ENCODE data around the gene SLC44A1.
A peak's percentile ranks its signal among the peaks of the same experiment; 100 is the strongest.

Gene SLC44A1

GRCh38 chr9:105393576-105394344 lies 149.3 kb downstream of the SLC44A1 start:
- DNase-seq (ENCODE audit: low spot score): no peak

- DNase-seq (ENCODE audit: low spot score): no peak
Observed at GRCh38 chr9:105396441-105396840, 152.0 kb downstream of the SLC44A1 start.

GRCh38 chr9:105396901-105397300 lies 152.4 kb downstream of the SLC44A1 start:
- DNase-seq (ENCODE audit: low spot score): no peak

GRCh38 chr9:105399117-105399516 lies 154.7 kb downstream of the SLC44A1 start:
- no peak for DNase-seq (ENCODE audit: low spot score)

- no peak for DNase-seq (ENCODE audit: low spot score)
Observed at GRCh38 chr9:105401651-105402050, 157.2 kb downstream of the SLC44A1 start.

GRCh38 chr9:105403552-105404248 lies 159.2 kb downstream of the SLC44A1 start:
- DNase-seq (ENCODE audit: low spot score): no peak

- peak; percentile 69 for DNase-seq (ENCODE audit: low spot score)
Observed at GRCh38 chr9:105405514-105406131, 161.2 kb downstream of the SLC44A1 start.

GRCh38 chr9:105406369-105406768 lies 161.9 kb downstream of the SLC44A1 start:
- DNase-seq (ENCODE audit: low spot score): no peak

- DNase-seq (ENCODE audit: low spot score): no peak
Observed at GRCh38 chr9:105413525-105413924, 169.1 kb downstream of the SLC44A1 start.

- peak; percentile 82 for DNase-seq (ENCODE audit: low spot score)
Observed at GRCh38 chr9:105414947-105415661, 170.7 kb downstream of the SLC44A1 start.

- no peak for DNase-seq (ENCODE audit: low spot score)
Observed at GRCh38 chr9:105415662-105415980, 171.2 kb downstream of the SLC44A1 start.

GRCh38 chr9:105416840-105417239 lies 172.4 kb downstream of the SLC44A1 start:
- DNase-seq (ENCODE audit: low spot score): no peak

GRCh38 chr9:105418588-105419500 lies 174.4 kb downstream of the SLC44A1 start:
- no peak for DNase-seq (ENCODE audit: low spot score)

- DNase-seq (ENCODE audit: low spot score): no peak
Observed at GRCh38 chr9:105419816-105420597, 175.6 kb downstream of the SLC44A1 start.

GRCh38 chr9:105421154-105421553 lies 176.7 kb downstream of the SLC44A1 start:
- no peak for DNase-seq (ENCODE audit: low spot score)

GRCh38 chr9:105421864-105422263 lies 177.4 kb downstream of the SLC44A1 start:
- DNase-seq (ENCODE audit: low spot score): no peak

- peak; percentile 52 for DNase-seq (ENCODE audit: low spot score)
Observed at GRCh38 chr9:105425816-105426433, 181.5 kb downstream of the SLC44A1 start.

GRCh38 chr9:105426657-105427056 lies 182.2 kb downstream of the SLC44A1 start:
- no peak for DNase-seq (ENCODE audit: low spot score)

- no peak for DNase-seq (ENCODE audit: low spot score)
Observed at GRCh38 chr9:105431424-105432246, 187.2 kb downstream of the SLC44A1 start.
